HL-60 (cell line): ENCODE measurements around the gene MLYCD.

Experiments
- DNase-seq, 2 experiments: peaks; one replicate each; pipeline ENCODE4 v3.0.0-alpha.2; 2010 to 2020; ENCODE audit warnings: low read depth in 1 of 2, low spot score in 1 of 2
- H3K27ac ChIP-seq: fragments of 250-450 bp; sonication (Bioruptor Pico); replicated peaks from 2 replicates; pipeline ENCODE4 v1.5.1; 2020; ENCODE audit warnings: mild to moderate bottlenecking, moderate library complexity
- H3K27me3 ChIP-seq: fragments of 250-450 bp; sonication (Bioruptor Pico); 2 replicates; pipeline ENCODE4 v1.5.1; 2021; ENCODE audit warnings: mild to moderate bottlenecking, moderate library complexity; ENCODE audit not compliant: insufficient read depth, poor library complexity, severe bottlenecking
- H3K4me3 ChIP-seq: replicated peaks from 2 replicates; pipeline ENCODE4 v1.5.1; 2011; ENCODE audit warnings: mild to moderate bottlenecking, control low read depth, low read length; ENCODE audit not compliant: insufficient read depth
- GABPA ChIP-seq: IDR thresholded peaks from 2 replicates; pipeline ENCODE4 v1.6.1; 2012; ENCODE audit warnings: low read depth
- POLR2AphosphoS5 ChIP-seq: IDR thresholded peaks from 2 replicates; pipeline ENCODE4 v1.6.1; 2012; ENCODE audit warnings: low read depth
- SPI1 ChIP-seq: IDR thresholded peaks from 2 replicates; pipeline ENCODE4 v1.6.1; 2012; ENCODE audit warnings: low read depth, mild to moderate bottlenecking, borderline replicate concordance
- TF ChIP-seq, protein P1 (sequence below): IDR thresholded peaks from one replicate; pipeline ENCODE4 v1.5.1; 2011; ENCODE audit warnings: low read length, control low read depth, inconsistent platforms; ENCODE audit not compliant: insufficient read depth
- TF ChIP-seq, protein P2 (sequence below): IDR thresholded peaks from 2 replicates; pipeline ENCODE4 v1.6.1; 2012; ENCODE audit warnings: low read depth; ENCODE audit not compliant: insufficient replicate concordance

Gene MLYCD

DNA sequence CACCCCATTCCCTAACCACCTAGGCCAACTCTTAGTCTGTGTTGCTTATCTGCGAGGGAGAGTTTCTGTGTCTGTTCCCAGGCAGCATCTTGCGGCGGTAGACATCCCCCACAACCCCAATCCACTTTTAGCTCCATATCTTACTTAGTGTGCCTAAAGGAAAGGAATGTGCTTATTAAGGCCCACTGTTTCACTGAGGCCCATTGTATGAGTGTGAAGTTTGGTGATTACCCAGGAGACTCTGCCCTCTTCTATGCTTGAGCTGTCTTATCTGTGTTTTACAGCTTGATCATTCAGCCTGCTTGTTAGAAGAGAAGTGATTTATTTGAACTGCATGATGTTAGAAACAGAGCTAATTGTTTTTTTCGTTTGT, 10.3 kb upstream of the MLYCD start:
- TF ChIP-seq, protein P1, sequence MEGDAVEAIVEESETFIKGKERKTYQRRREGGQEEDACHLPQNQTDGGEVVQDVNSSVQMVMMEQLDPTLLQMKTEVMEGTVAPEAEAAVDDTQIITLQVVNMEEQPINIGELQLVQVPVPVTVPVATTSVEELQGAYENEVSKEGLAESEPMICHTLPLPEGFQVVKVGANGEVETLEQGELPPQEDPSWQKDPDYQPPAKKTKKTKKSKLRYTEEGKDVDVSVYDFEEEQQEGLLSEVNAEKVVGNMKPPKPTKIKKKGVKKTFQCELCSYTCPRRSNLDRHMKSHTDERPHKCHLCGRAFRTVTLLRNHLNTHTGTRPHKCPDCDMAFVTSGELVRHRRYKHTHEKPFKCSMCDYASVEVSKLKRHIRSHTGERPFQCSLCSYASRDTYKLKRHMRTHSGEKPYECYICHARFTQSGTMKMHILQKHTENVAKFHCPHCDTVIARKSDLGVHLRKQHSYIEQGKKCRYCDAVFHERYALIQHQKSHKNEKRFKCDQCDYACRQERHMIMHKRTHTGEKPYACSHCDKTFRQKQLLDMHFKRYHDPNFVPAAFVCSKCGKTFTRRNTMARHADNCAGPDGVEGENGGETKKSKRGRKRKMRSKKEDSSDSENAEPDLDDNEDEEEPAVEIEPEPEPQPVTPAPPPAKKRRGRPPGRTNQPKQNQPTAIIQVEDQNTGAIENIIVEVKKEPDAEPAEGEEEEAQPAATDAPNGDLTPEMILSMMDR, result no peak
- TF ChIP-seq GABPA, result no peak
- H3K4me3 ChIP-seq, result no peak overlapping the region
- no peak overlapping the region for H3K27ac ChIP-seq
- DNase-seq, result no peak
- H3K27me3 ChIP-seq, result no peaks in the 10 kb centered on the region

DNA sequence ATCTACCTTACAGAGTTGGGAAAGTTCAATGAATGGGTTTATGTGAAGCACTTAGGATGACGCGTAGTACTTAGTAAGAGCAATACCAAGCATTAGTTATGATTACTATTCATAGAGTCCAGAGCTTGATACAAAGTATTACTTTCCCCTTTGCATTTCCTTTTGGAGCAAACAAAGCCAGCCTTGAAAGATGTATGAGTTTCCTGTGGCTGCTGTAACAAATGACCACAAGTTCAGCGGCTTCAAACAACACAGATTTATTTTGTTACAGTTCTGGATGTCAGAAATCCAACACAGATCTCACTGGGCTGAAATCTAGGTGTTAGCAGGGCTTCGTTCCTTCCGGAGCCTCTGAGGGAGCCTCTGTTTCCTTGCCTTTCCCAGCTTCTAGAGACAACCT, 8.6 kb upstream of the MLYCD start:
- no peaks in the 10 kb centered on the region for H3K27me3 ChIP-seq

DNA sequence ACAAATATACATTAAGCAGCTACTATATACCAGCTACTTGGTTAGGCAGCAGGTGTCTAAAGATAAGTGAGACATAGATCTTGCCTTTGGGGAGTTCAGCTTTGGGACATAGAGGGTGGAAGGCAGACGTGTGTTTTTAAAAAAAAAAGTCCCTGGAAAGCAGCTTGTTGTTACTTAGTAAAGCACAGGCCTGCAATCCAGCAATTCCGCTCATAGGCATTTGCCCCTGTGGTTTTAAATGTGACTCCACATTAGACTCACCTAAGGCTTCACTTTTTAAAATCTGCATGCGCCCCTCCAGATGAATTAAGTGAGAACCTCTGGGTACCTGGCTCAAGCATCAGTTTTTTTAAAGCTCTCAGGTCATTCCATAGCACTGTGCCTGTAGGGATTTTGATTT, 7.2 kb upstream of the MLYCD start:
- Histone ChIP-seq H3K27me3 (no peaks in the 10 kb centered on the region), H3K4me3 (no peak overlapping the region), H3K27ac (no peak overlapping the region)
- TF ChIP-seq SPI1 (no peak), GABPA (no peak), POLR2AphosphoS5 (no peak)
- TF ChIP-seq, protein P2, sequence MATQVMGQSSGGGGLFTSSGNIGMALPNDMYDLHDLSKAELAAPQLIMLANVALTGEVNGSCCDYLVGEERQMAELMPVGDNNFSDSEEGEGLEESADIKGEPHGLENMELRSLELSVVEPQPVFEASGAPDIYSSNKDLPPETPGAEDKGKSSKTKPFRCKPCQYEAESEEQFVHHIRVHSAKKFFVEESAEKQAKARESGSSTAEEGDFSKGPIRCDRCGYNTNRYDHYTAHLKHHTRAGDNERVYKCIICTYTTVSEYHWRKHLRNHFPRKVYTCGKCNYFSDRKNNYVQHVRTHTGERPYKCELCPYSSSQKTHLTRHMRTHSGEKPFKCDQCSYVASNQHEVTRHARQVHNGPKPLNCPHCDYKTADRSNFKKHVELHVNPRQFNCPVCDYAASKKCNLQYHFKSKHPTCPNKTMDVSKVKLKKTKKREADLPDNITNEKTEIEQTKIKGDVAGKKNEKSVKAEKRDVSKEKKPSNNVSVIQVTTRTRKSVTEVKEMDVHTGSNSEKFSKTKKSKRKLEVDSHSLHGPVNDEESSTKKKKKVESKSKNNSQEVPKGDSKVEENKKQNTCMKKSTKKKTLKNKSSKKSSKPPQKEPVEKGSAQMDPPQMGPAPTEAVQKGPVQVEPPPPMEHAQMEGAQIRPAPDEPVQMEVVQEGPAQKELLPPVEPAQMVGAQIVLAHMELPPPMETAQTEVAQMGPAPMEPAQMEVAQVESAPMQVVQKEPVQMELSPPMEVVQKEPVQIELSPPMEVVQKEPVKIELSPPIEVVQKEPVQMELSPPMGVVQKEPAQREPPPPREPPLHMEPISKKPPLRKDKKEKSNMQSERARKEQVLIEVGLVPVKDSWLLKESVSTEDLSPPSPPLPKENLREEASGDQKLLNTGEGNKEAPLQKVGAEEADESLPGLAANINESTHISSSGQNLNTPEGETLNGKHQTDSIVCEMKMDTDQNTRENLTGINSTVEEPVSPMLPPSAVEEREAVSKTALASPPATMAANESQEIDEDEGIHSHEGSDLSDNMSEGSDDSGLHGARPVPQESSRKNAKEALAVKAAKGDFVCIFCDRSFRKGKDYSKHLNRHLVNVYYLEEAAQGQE, result no peak
- TF ChIP-seq, protein P1, result no peak
- no peak for DNase-seq

More for the DNA sequence above, 8.6 kb upstream of the MLYCD start:
- no peak overlapping the region for H3K4me3 ChIP-seq
- no peak overlapping the region for H3K27ac ChIP-seq
- no peak for DNase-seq
- TF ChIP-seq, protein P2, result no peak
- no peak for TF ChIP-seq GABPA
- TF ChIP-seq, protein P1, result no peak
- no peak for TF ChIP-seq POLR2AphosphoS5
- TF ChIP-seq SPI1, result no peak

DNA sequence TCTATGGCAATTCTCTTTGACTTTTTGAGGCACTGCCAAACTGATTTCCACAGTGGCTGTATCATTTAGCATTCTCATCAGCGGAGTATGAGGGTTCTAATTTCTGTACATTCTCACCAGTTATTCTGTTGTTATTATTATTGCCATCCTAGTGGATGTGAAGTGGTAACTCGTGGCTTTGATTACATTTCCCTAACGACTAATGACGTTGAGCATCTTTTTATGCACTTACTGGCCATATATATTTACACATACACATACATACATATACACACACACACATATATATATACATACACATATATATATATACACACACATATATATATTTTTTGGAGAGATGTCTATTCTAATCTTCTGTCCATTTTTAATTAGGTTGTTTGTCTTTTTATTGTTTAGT, 3.7 kb upstream of the MLYCD start:
- TF ChIP-seq GABPA (no peak), POLR2AphosphoS5 (no peak), SPI1 (no peak)
- TF ChIP-seq, protein P1, result no peak
- TF ChIP-seq, protein P2, result no peak
- DNase-seq, result no peak
- Histone ChIP-seq H3K4me3 (no peak overlapping the region), H3K27me3 (no peaks in the 10 kb centered on the region), H3K27ac (no peak overlapping the region)
